GM10248 (cell line): ENCODE measurements around the gene ANK3.

Experiments used
- CTCF ChIA-PET: fragments of 300-600 bp; sonication (Branson Sonifier 250); formaldehyde crosslinking; extraction: SDS; loops from one replicate; lab custom pipeline; 2021; ENCODE audit warnings: antibody characterized with exemption; lab: Yijun Ruan, JAX
- POLR2A ChIA-PET: fragments of 350-650 bp; sonication (Branson Sonifier 250); formaldehyde crosslinking; extraction: SDS; loops from one replicate; lab custom pipeline; 2020; ENCODE audit warnings: antibody characterized with exemption; lab: Yijun Ruan, JAX
- DNase-seq: peaks from one replicate; pipeline ENCODE4 v3.0.0; 2012; ENCODE audit errors: extremely low spot score
- TF ChIP-seq, protein P1 (sequence below): IDR thresholded peaks from 2 replicates; pipeline ENCODE4 v1.5.1; 2012; ENCODE audit warnings: mild to moderate bottlenecking, low read depth; ENCODE audit errors: extremely low read depth, missing control alignments, control extremely low read depth

ANK3 gene

DNA sequence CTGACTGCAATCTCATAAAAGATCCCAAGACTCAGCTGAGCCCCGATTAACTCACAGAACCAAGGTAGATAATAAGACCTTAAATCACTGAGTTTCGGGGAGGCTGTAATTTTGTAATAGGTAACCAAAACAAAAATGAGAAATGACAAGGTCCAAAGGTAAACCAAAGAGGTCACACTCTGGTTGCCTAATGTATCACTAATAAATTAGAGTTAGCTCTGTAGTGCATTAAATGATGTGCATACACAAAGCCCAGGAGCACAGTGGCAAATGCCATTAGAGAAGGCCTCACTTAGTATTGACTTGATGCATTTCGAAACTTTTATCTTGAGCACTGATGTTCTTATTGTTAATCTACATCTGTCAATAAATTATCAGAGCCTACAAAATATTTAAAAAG, 245.6 kb downstream of the ANK3 start:
- DNase-seq, result no peak
- ChIA-PET CTCF (interaction anchor here (1.5 kb wide), 1 partner anchor 9 kb away, joined by 5 read pairs; no protein-coding TSS in a partner anchor), POLR2A (no interaction called here)
- TF ChIP-seq, protein P1, sequence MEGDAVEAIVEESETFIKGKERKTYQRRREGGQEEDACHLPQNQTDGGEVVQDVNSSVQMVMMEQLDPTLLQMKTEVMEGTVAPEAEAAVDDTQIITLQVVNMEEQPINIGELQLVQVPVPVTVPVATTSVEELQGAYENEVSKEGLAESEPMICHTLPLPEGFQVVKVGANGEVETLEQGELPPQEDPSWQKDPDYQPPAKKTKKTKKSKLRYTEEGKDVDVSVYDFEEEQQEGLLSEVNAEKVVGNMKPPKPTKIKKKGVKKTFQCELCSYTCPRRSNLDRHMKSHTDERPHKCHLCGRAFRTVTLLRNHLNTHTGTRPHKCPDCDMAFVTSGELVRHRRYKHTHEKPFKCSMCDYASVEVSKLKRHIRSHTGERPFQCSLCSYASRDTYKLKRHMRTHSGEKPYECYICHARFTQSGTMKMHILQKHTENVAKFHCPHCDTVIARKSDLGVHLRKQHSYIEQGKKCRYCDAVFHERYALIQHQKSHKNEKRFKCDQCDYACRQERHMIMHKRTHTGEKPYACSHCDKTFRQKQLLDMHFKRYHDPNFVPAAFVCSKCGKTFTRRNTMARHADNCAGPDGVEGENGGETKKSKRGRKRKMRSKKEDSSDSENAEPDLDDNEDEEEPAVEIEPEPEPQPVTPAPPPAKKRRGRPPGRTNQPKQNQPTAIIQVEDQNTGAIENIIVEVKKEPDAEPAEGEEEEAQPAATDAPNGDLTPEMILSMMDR, result no peak

DNA sequence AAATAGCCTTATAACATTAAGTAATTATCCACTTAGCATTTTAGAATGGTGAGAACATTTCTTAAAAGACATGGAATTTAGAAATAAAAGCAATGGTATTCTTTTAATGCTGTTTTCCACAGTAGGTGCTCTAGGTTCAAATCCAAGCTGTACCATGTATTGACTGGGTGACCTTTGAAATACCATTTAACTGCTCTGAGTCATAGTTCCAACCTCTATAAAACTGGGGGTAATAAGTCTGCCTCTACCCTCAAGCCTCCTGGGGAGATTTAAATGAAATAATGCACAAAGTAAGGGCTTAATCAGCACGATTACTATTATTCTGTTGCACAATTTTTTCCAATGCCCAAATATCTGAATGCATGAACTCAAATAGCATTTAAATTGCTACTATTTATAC, 246.9 kb downstream of the ANK3 start:
- ChIA-PET POLR2A (no interaction called here), CTCF (interaction anchor here (1.3 to 1.5 kb wide), 2 partner anchors 8 to 9 kb away, joined by 3 to 5 read pairs; no protein-coding TSS in a partner anchor)
- no peak for DNase-seq
- TF ChIP-seq, protein P1, result no peak

DNA sequence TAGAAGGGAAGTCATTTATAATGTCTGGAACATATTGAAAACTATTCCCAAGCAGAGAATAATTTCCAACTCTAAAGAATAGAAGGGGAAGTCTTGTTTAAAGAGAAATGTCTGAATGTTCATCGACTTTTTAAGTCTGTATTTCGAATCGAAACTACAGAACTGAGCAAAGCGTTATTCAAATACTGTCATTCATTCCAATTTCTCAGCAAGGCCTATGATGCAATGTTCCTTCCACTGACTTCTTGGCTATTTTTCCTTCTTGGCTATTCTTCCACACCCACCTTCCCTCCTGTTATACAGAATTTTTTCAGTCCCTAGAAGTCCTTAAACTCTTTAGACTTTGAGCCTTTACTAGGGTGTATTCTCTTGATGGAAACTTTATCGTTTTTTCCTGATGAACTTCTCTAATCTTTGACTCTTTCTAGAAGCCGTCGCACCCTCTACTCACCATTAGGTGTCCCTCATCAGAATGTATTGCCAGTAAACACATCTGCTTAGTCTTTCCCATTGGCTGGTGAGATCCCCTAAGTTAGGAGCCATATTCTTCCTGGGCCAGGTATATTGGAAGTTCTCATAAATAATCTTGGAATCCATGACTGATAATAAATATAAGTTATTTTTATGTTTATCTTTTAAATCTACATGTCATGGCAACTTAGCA, 247.6 kb downstream of the ANK3 start:
- POLR2A ChIA-PET, result no interaction called here
- TF ChIP-seq, protein P1, result no peak
- CTCF ChIA-PET, result no interaction called here
- no peak for DNase-seq

DNA sequence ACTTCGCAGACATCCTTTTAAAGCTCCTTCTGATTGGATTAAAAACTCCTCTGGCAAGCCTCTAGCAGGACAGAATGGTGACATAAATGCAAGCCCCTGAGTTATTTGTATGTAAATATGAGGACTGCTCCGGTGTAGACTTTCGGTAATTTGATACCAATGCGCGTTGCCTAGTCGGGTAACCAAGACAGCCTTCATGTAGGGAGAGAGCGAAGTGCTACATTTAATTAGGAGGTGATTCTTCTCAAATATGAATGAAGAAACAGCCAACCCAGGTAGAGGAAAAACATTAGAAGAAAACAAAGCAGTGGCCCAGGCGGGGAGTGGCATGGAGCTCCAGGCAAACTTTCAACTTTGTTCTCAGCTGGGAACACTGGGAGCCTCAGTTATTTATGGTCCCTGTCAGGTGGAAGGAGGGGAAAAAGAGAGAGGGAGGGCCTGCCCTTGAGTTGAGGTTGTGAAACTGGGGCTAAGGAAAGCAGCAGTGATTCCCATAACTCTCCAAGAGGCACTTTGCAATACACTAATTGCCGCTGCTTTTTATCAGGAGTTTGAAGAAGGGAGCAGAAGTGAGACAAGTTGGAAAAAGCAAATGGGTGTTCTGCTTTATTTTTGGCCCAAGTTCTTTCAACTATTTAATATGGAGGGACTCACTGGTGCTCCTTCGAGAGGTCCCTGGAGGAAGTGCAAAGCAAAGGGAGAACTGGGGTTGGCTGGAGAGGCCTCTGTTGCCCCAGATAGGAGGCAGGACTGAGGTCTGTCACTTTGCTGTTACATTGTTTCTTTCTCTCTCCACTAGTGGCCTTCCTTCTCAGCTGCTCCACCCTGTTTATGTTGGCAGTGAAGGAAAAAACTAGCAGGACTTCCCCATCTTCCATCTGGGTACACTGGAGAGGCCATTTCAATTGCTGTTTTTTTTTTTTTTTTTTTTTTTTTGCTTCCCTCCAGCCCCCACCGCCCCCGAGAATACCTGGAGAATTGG, 248.7 kb downstream of the ANK3 start:
- TF ChIP-seq, protein P1, result no peak
- CTCF ChIA-PET, result interaction anchor here (1.0 to 2.5 kb wide), 3 partner anchors 10 to 26 kb away, joined by 4 to 9 read pairs (median 4); no protein-coding TSS in a partner anchor
- no peak for DNase-seq
- POLR2A ChIA-PET, result no interaction called here

DNA sequence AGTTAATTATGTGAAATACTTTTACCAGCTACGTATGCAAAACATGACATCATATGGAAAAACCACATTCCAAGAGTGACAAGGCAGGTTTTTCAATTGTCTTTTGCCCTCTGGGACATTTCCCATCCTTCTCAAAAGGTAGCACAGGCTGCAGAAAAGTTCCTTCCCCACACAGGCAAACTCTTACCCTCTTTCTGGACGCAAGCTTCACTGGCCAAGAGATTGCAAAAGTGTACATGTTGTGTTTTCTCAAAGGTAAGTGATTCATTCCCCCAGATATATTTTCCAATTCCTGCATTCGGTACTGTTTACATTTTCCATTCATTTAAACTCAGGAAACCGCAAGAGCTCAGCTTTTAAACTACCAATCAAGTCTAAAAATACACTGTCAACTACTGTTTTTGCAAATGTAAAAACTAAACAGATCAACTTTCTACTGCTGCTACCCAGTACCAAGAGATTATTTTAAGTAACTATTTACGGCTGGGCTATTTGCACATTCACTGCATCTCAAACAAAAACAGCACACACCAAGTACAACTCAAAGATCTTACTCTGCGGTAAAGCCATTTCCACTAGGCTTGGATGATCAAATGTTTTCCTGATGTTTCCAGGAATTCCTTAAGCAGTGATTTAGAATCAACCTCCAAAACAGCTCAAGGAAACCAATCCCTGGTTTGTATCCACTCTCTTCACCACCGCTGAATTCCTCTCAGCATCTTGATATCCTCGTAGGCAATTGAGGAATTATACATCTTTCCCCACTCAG, 249.7 kb downstream of the ANK3 start:
- no peak for DNase-seq
- TF ChIP-seq, protein P1, result no peak
- ChIA-PET CTCF (interaction anchor here (1.0 to 2.5 kb wide), 4 partner anchors 9 to 25 kb away, joined by 3 to 9 read pairs (median 4); no protein-coding TSS in a partner anchor), POLR2A (no interaction called here)
